ENCODE measurements around the gene HS3ST6.
A peak's percentile ranks its signal among the peaks of the same experiment; 100 is the strongest.
"Not testable (repeated sequence)": the region's sequence is repeated elsewhere in the genome, so short reads cannot be mapped to it uniquely, and the experiment has no call there.

The HS3ST6 gene

GRCh38 chr16:1877804-1878203 lies 40.4 kb downstream of the HS3ST6 start:
- DNase-seq (ENCODE audit: low read depth), result no peak

DNA sequence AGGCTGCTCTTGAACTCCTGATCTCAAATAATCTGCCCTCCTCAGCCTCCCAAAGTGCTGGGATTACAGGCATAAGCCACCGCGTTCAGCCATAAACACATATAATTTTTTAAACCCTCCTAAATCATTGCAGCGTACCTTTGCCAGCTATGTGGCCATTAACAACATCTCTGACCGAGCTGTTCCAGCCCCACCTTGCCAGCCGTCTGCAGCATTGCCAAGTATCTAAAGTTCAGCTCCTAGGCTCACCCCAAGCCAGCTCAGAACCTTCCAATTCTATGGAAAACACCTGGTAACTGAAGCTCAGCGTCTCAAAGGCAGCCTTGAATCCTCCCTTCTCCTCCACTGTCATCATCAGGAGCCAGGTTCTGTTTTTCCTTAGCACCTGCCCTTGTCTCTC lies 41.1 kb downstream of the HS3ST6 start:
- DNase-seq (ENCODE audit: low read depth), result no peak

DNA sequence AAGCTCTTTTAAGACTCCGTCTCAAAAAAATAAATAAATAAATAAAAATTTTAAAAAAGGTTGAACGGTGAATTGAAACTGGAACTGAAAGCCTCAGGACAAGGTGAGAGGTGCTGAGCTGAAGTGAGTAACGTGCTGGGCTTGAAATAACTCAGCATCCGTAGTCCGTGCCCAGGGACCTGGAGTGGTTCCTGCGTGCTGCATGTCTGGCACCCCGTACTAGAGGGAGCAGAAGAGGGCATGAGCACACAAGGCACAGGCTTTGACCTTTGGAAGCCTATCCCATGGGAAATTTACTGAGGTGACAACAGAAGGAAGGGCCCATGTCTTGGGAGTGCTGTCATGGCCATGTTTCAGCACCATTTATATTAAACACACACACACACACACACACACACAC lies 41.7 kb downstream of the HS3ST6 start:
- no peak for DNase-seq (ENCODE audit: low read depth)

GRCh38 chr16:1876066-1876465 lies 42.1 kb downstream of the HS3ST6 start:
- DNase-seq (ENCODE audit: low read depth), result not testable (repeated sequence)

DNA sequence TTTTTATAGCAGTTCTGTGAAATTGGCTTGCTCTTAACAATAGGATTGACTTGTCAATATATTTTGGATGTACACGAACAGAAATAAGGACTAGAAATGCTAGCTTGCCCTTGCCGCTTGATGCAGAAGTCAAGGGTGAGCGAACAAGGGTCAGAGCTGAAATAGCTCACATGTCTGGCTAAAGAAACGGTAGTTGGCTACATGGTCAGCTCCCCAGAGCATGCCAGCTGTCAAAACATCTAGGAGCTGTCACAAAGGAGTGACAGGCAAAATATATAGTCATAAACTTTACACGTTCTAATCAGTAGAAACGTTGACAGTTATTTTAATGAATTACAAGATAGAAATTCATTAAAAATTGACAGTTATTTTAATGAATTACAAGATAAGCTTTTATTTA lies 43.4 kb downstream of the HS3ST6 start:
- no peak for DNase-seq (ENCODE audit: low read depth)

DNA sequence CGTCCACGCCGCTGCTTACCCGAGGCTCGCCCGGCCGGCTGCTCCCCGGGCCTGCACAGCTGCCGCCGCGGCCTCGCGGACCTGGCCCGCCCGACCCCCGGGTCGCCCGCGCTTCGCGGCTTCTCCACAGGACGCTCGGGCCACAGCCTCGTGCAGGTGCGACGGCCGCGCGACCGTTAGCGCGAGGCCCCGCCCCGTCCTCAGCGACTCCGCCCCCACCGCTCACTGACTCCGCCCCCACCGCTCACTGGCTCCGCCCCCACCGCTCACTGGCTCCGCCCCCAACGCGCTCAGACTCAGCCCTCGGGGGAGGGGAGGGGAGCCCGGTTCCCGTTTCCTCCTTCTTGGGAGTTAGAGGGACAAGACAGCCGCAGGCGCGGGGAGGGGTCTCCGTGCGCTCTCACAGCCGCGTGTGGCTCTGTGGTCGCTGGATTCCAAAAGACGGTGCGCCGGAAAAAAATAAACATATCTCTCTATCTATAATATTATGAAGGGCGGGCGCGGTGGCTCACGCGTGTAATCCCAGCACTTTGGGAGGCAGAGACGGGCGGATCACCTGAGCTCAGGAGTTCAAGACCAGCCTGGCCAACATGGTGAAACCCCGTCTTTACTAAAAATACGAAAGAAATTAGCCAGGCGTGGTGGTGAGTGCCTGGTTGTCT lies 46.1 kb downstream of the HS3ST6 start, which contains the start of gene MEIOB:
MEIOB (minus strand) TSS at position 191 of the 662 bp plus-strand sequence. CDS start 3,989 bp downstream, outside the sequence.
- DNase-seq (ENCODE audit: low read depth), result no peak

DNA sequence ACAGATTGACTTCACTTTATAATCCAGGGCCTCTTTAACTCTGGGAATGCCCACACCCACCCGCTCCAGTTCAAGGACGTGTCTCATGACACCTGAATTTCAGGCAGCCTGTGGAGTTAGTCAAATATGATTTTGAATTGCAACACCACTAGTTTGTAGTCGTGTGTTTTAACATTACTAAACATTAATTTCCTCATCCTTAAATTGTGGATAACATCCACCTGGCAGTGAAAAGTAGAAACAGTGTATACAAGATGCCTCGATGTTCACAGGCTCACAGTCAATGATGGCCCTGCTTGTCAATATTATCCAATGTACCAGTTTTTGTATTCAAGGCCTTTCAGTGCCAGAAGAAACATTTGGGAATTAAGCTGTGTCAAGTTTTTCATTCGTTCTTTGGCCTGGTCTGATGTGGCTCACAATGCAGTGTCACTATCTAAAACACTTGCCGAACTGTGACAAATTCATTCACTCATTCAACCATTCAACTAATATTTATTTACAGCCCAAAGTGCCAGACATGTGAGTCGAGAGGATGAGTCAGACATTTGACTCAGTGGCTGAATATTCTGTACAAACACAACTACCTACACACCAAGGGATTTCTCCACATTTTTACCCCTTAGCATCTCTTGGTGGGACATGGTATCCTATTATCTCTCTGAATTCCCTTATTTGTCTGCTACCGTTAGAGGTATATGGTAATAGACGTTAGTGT lies 47.7 kb downstream of the HS3ST6 start:
- DNase-seq (ENCODE audit: low read depth), result peak; percentile 52

DNA sequence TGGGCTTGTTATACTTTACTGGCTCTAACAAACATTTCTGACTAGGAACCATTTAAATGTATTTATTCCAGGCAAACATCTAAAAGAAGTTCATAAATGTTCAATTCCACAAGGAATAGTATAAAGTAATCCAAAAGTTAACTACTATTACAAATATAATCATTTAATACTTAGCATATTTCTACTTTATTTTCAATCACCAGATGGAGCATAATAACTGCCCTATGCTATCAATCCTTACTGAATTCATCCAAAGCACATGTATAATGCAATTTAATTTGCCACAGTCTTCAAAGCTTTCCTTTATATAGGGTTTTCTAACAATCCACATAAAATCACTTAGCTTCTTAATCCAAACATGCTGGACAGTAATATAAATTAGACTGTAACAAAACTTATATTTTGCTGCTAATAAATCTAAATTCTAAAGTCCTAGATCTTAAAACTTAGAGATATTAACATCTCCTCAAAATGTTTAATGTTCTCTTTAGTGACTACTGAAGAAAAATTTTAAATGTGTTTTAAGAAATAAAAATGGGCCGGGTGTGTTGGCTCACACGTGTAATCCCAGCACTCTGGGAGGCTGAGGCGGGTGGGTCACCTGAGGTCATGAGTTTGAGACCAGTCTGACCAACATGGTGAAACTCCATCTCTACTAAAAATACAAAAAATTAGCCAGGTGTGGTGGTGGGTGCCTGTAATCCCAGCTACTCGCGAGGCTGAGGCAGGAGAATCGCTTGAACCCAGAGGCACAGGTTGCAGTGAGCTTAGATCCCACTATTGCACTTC lies 52.1 kb downstream of the HS3ST6 start:
- DNase-seq (ENCODE audit: low read depth), result no peak

DNA sequence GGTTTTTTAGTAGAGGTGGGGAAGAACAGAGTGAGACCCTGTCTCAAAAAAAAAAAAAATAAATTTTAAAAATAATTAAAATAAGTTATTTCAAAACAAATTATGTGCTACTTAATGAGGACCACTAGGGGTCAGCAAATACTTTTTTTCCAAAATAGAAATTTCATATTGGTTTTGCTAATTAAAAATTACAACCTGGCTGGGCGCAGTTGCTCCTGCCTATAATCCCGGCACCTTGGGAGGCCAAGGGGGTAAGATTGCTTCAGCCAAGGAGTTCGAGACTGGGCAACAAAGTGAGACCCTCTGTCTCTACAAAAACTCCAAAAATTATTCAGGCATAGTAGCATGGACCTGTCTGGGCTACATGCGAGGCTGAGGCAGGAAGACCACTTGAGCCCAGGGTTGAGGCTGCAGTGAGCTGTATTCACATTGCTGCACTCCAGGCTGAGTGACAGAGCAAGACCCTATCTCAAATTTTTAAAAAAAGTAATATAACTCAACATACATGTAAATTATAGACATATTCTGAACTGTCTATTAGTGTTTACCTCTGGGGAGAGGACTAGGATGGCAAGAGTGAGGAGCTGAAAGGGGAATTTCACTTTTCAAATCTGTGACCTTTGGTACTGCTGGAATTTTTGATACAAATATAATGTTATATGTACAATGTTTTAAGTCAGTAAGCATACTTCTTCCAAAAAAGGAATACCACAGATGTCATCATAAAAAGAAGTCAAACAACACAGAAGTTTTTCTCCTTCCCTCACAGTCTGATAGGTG lies 54.3 kb downstream of the HS3ST6 start:
- peak; percentile 20 for DNase-seq (ENCODE audit: low read depth)

- DNase-seq (ENCODE audit: low read depth), result no peak
Observed at GRCh38 chr16:1862394-1862793, 55.8 kb downstream of the HS3ST6 start.

- DNase-seq (ENCODE audit: low read depth), result no peak
Observed at GRCh38 chr16:1861730-1862129, 56.5 kb downstream of the HS3ST6 start.

Data from HS-5 (cell line).